C4-2B (cell line): ENCODE data around the gene SNRNP40.

Source experiments
- CTCF ChIP-seq: fragments of 450-650 bp; conservative IDR thresholded peaks from 2 replicates; pipeline ENCODE4 v1.5.1; 2017; ENCODE audit warnings: mild to moderate bottlenecking
- ZFX ChIP-seq: fragments of 450-650 bp; IDR thresholded peaks from 2 replicates; pipeline ENCODE4 v1.6.1; 2017

- TF ChIP-seq CTCF, result no peak
- no peak for TF ChIP-seq ZFX
These were observed 11.4 kb upstream of the SNRNP40 start for GRCh38 chr1:31308036-31308435.
